ENCODE results near the gene RPTOR. TPM values are rescaled to one million over a fixed set of nuclear protein-coding genes. Genes with fewer than 3 reads are reported as not detected.

Gene RPTOR
- polyA plus RNA-seq, 1 donor from 2014 or later = 8.0 TPM

GRCh38 chr17:80964544-80964856 lies 419.9 kb downstream of the RPTOR start:
- Histone ChIP-seq H3K79me2 (replicated peaks; ENCODE audit: insufficient read depth, low read length) (no peaks in the 10 kb centered on the region), H3K36me3 (ENCODE audit: insufficient read depth, low read length) (no peaks in the 10 kb centered on the region), H4K20me1 (ENCODE audit: insufficient read depth) (no peaks in the 10 kb centered on the region), H3K9me3 (ENCODE audit: low read length) (no peaks in the 10 kb centered on the region), H3K4me3 (ENCODE audit: low read length) (no peak overlapping the region), H3K4me2 (ENCODE audit: low read length) (no peak overlapping the region), H3K9me2 (ENCODE audit: insufficient read depth, low read length) (no peaks in the 10 kb centered on the region), H3K27ac (ENCODE audit: low read length) (peak overlapping the region; percentile 79), H3K27me3 (ENCODE audit: insufficient read depth, low read depth, low read length) (no peaks in the 10 kb centered on the region), H3F3A (ENCODE audit: insufficient read depth, low read length, poor library complexity, severe bottlenecking) (no peaks in the 10 kb centered on the region), H3K9ac (ENCODE audit: low read length) (peak overlapping the region; percentile 58), H2AFZ (ENCODE audit: low read depth, low read length) (no peak overlapping the region)
- TF ChIP-seq EZH2 (IDR thresholded peaks at IDR 0.05; ENCODE audit: borderline replicate concordance, insufficient read depth, low read length, poor library complexity, severe bottlenecking) = no peak
- TF ChIP-seq RAD21 (conservative IDR thresholded peaks at IDR 0.05) = no peak
- no peak for TF ChIP-seq MXI1 (conservative IDR thresholded peaks at IDR 0.05; ENCODE audit: poor library complexity, severe bottlenecking)
- no peak for TF ChIP-seq EP300 (conservative IDR thresholded peaks at IDR 0.05; ENCODE audit: poor library complexity, severe bottlenecking)
- TF ChIP-seq CTCF (IDR thresholded peaks at IDR 0.05; ENCODE audit: poor library complexity, severe bottlenecking) = no peak
- no peak for TF ChIP-seq SMC3 (conservative IDR thresholded peaks at IDR 0.05; ENCODE audit: poor library complexity)
- no peak for TF ChIP-seq TAF1 (IDR thresholded peaks at IDR 0.05; ENCODE audit: low read depth)
- TF ChIP-seq REST (IDR thresholded peaks at IDR 0.05; ENCODE audit: borderline replicate concordance) = no peak
- TF ChIP-seq POLR2AphosphoS5 (IDR thresholded peaks at IDR 0.05) = no peak

GRCh38 chr17:80964859-80965580 lies 420.4 kb downstream of the RPTOR start:
- Histone ChIP-seq H3F3A (ENCODE audit: insufficient read depth, low read length, poor library complexity, severe bottlenecking) (no peaks in the 10 kb centered on the region), H4K20me1 (ENCODE audit: insufficient read depth) (no peaks in the 10 kb centered on the region), H3K27ac (ENCODE audit: low read length) (peak overlapping the region; percentile 79), H3K9me3 (ENCODE audit: low read length) (no peaks in the 10 kb centered on the region), H3K9ac (ENCODE audit: low read length) (peak overlapping the region; percentile 58), H2AFZ (ENCODE audit: low read depth, low read length) (no peak overlapping the region), H3K9me2 (ENCODE audit: insufficient read depth, low read length) (no peaks in the 10 kb centered on the region), H3K27me3 (ENCODE audit: insufficient read depth, low read depth, low read length) (no peaks in the 10 kb centered on the region), H3K4me2 (ENCODE audit: low read length) (no peak overlapping the region), H3K4me3 (ENCODE audit: low read length) (no peak overlapping the region), H3K36me3 (ENCODE audit: insufficient read depth, low read length) (no peaks in the 10 kb centered on the region), H3K79me2 (replicated peaks; ENCODE audit: insufficient read depth, low read length) (no peaks in the 10 kb centered on the region)
- TF ChIP-seq POLR2AphosphoS5 (IDR thresholded peaks at IDR 0.05) (no peak), EP300 (conservative IDR thresholded peaks at IDR 0.05; ENCODE audit: poor library complexity, severe bottlenecking) (no peak), TAF1 (IDR thresholded peaks at IDR 0.05; ENCODE audit: low read depth) (no peak), CTCF (IDR thresholded peaks at IDR 0.05; ENCODE audit: poor library complexity, severe bottlenecking) (no peak), MXI1 (conservative IDR thresholded peaks at IDR 0.05; ENCODE audit: poor library complexity, severe bottlenecking) (no peak), RAD21 (conservative IDR thresholded peaks at IDR 0.05) (no peak), REST (IDR thresholded peaks at IDR 0.05; ENCODE audit: borderline replicate concordance) (no peak), SMC3 (conservative IDR thresholded peaks at IDR 0.05; ENCODE audit: poor library complexity) (no peak), EZH2 (IDR thresholded peaks at IDR 0.05; ENCODE audit: borderline replicate concordance, insufficient read depth, low read length, poor library complexity, severe bottlenecking) (no peak)
